ENCODE data around the gene CYFIP1.

Gene CYFIP1

GRCh38 chr15:22942877-22943276, 37.3 kb downstream of the CYFIP1 start:
- Histone ChIP-seq H3K9me3 (ENCODE audit: control insufficient read depth, insufficient read depth, low read depth, low read length) (no peaks in the 10 kb centered on the region), H3K4me1 (ENCODE audit: control insufficient read depth, insufficient read depth, low read length) (no peaks in the 10 kb centered on the region), H3K36me3 (ENCODE audit: control insufficient read depth in 2 of 2, insufficient read depth in 1 of 2, low read length in 2 of 2) (peaks cover 10 to 39% of the 10 kb centered on the region in 2 experiments; a peak in 2 of 3 replicates), H3K27ac (ENCODE audit: extremely low read depth, low read depth, low read length) (no peak overlapping the region), H3K4me3 (ENCODE audit: low read depth, low read length) (no peak overlapping the region)
- ChIA-PET POLR2A (no interaction called here), CTCF (no interaction called here)
- TF ChIP-seq GLIS2 (tag by site-specific recombination; IDR thresholded peaks at IDR 0.05) (no peak), ZNF768 (tag by site-specific recombination; IDR thresholded peaks at IDR 0.05) (no peak), PRDM10 (tag by site-specific recombination; IDR thresholded peaks at IDR 0.05) (no peak), GLI2 (tag by site-specific recombination; IDR thresholded peaks at IDR 0.05; ENCODE audit: borderline replicate concordance, low read depth) (no peak), ZNF311 (tag by site-specific recombination; IDR thresholded peaks at IDR 0.05; ENCODE audit: borderline replicate concordance) (no peak), ZBTB7A (tag by site-specific recombination; IDR thresholded peaks at IDR 0.05; ENCODE audit: low read depth) (no peak), ZNF560 (tag by site-specific recombination; IDR thresholded peaks at IDR 0.05; ENCODE audit: borderline replicate concordance) (no peak), ZNF654 (tag by site-specific recombination; IDR thresholded peaks at IDR 0.05; ENCODE audit: low read depth) (no peak), ZBTB10 (tag by site-specific recombination; IDR thresholded peaks at IDR 0.05) (no peak), ZNF175 (tag by site-specific recombination; IDR thresholded peaks at IDR 0.05) (no peak), ZBTB11 (tag by site-specific recombination; conservative IDR thresholded peaks at IDR 0.05; ENCODE audit: low read depth) (no peak), ZNF610 (tag by site-specific recombination; IDR thresholded peaks at IDR 0.05; ENCODE audit: borderline replicate concordance) (no peak), SALL2 (tag by site-specific recombination; IDR thresholded peaks at IDR 0.05; ENCODE audit: borderline replicate concordance) (no peak), SCRT1 (tag by site-specific recombination; IDR thresholded peaks at IDR 0.05; ENCODE audit: borderline replicate concordance) (no peak), ZNF843 (tag by site-specific recombination; IDR thresholded peaks at IDR 0.05) (no peak), ZNF555 (tag by site-specific recombination; conservative IDR thresholded peaks at IDR 0.05) (no peak), BCL11B (tag by site-specific recombination; IDR thresholded peaks at IDR 0.05; ENCODE audit: low read depth) (no peak), ZNF292 (tag by site-specific recombination; IDR thresholded peaks at IDR 0.05; ENCODE audit: borderline replicate concordance, low read depth) (no peak), ZNF280D (tag by site-specific recombination; IDR thresholded peaks at IDR 0.05) (no peak), SP2 (tag by site-specific recombination; IDR thresholded peaks at IDR 0.05) (no peak)

Measured in HEK293 (cell line).